OCI-LY1 (cell line): ENCODE results near the gene ZDHHC20.

Source experiments
- H2AFZ ChIP-seq: fragments of 200-600 bp; sonication (generic), shearing (Covaris generic); 2 replicates; pipeline ENCODE4 v1.6.0; 2014; ENCODE audit warnings: antibody characterized with exemption, mild to moderate bottlenecking, low read length
- H3F3A ChIP-seq: fragments of 200-600 bp; sonication (generic), shearing (Covaris generic); 2 replicates; pipeline ENCODE4 v1.6.0; 2014; ENCODE audit warnings: mild to moderate bottlenecking, antibody characterized with exemption, low read length, moderate library complexity; ENCODE audit not compliant: insufficient read depth
- H3K27ac ChIP-seq: fragments of 200-600 bp; sonication (generic); 2 replicates; pipeline ENCODE4 v1.5.1; 2014; ENCODE audit warnings: low read length, mixed run types, mild to moderate bottlenecking, low read depth; ENCODE audit not compliant: poor library complexity, severe bottlenecking
- H3K27me3 ChIP-seq: fragments of 200-600 bp; sonication (generic); 2 replicates; pipeline ENCODE4 v1.6.0; 2014; ENCODE audit warnings: antibody characterized with exemption, mild to moderate bottlenecking, low read length, moderate library complexity; ENCODE audit not compliant: insufficient read depth
- H3K36me3 ChIP-seq: fragments of 200-600 bp; sonication (generic); 2 replicates; pipeline ENCODE4 v1.6.1; 2014; ENCODE audit warnings: mild to moderate bottlenecking, antibody characterized with exemption, low read length, moderate library complexity, mixed read lengths; ENCODE audit not compliant: insufficient read depth
- H3K4me1 ChIP-seq: fragments of 200-600 bp; sonication (generic); 2 replicates; pipeline ENCODE4 v1.5.1; 2014; ENCODE audit warnings: mild to moderate bottlenecking, low read length, moderate library complexity; ENCODE audit not compliant: insufficient read depth, severe bottlenecking
- H3K4me2 ChIP-seq: fragments of 200-600 bp; sonication (generic), shearing (Covaris generic); 2 replicates; pipeline ENCODE4 v1.6.1; 2014; ENCODE audit warnings: low read length
- H3K4me3 ChIP-seq: fragments of 200-600 bp; sonication (generic); 2 replicates; pipeline ENCODE4 v1.5.1; 2014; ENCODE audit warnings: low read length, low read depth, mild to moderate bottlenecking, mixed read lengths; ENCODE audit not compliant: poor library complexity, severe bottlenecking
- H3K79me2 ChIP-seq: fragments of 200-600 bp; shearing (Covaris generic); 2 replicates; pipeline ENCODE4 v1.6.1; 2016; ENCODE audit warnings: mixed run types, low read length, mixed read lengths; ENCODE audit not compliant: insufficient read depth
- H3K9ac ChIP-seq: fragments of 200-600 bp; sonication (generic), shearing (Covaris generic); 2 replicates; pipeline ENCODE4 v1.6.1; 2014; ENCODE audit warnings: mild to moderate bottlenecking, low read length, mixed read lengths
- H3K9me2 ChIP-seq: fragments of 200-600 bp; sonication (generic), shearing (Covaris generic); 2 replicates; pipeline ENCODE4 v1.6.1; 2014; ENCODE audit warnings: low read depth, mild to moderate bottlenecking, low read length, mixed read lengths
- H3K9me3 ChIP-seq: fragments of 200-600 bp; shearing (Covaris generic); 2 replicates; pipeline ENCODE4 v1.6.1; 2014; ENCODE audit warnings: low read length, mixed read lengths
- H4K20me1 ChIP-seq: fragments of 200-600 bp; sonication (generic), shearing (Covaris generic); 2 replicates; pipeline ENCODE4 v1.6.0; 2016; ENCODE audit warnings: mild to moderate bottlenecking, low read length; ENCODE audit not compliant: insufficient read depth
- CTCF ChIP-seq: fragments of 200-600 bp; sonication (generic), shearing (Covaris generic); IDR thresholded peaks from 2 replicates; pipeline ENCODE4 v1.5.1; 2017; ENCODE audit warnings: mild to moderate bottlenecking, antibody characterized with exemption, low read length, moderate library complexity, mixed read lengths
- EZH2 ChIP-seq: fragments of 200-600 bp; sonication (generic), shearing (Covaris generic); IDR thresholded peaks from 2 replicates; pipeline ENCODE4 v1.8.0; 2017; ENCODE audit warnings: borderline replicate concordance, mixed run types, mild to moderate bottlenecking, antibody characterized with exemption, low read length, moderate library complexity, mixed read lengths

The ZDHHC20 gene

GRCh38 chr13:21342699-21343442 lies 116.2 kb downstream of the ZDHHC20 start:
- H3K4me1 ChIP-seq, result peaks cover 8% of the 10 kb centered on the region
- no peak overlapping the region for H3K9ac ChIP-seq
- no peak overlapping the region for H3K27ac ChIP-seq
- no peaks in the 10 kb centered on the region for H3K9me3 ChIP-seq
- H3F3A ChIP-seq, result no peaks in the 10 kb centered on the region
- H2AFZ ChIP-seq, result no peak overlapping the region
- H4K20me1 ChIP-seq, result no peaks in the 10 kb centered on the region
- no peaks in the 10 kb centered on the region for H3K79me2 ChIP-seq
- H3K36me3 ChIP-seq, result no peaks in the 10 kb centered on the region
- H3K4me2 ChIP-seq, result no peak overlapping the region
- no peak for TF ChIP-seq CTCF
- TF ChIP-seq EZH2, result no peak
- no peaks in the 10 kb centered on the region for H3K9me2 ChIP-seq
- no peak overlapping the region for H3K4me3 ChIP-seq
- H3K27me3 ChIP-seq, result 0 out of 2 replicates have a peak, but pooled peaks cover 10% of the 10 kb centered on the region

- Histone ChIP-seq H3K79me2 (no peaks in the 10 kb centered on the region), H3K4me3 (no peak overlapping the region), H3K27me3 (no peaks in the 10 kb centered on the region), H4K20me1 (no peaks in the 10 kb centered on the region), H3K9ac (no peak overlapping the region), H3K4me2 (no peak overlapping the region), H2AFZ (no peak overlapping the region), H3K36me3 (no peaks in the 10 kb centered on the region), H3K9me2 (no peaks in the 10 kb centered on the region), H3K27ac (no peak overlapping the region), H3K9me3 (no peaks in the 10 kb centered on the region), H3K4me1 (peaks cover 8% of the 10 kb centered on the region), H3F3A (no peaks in the 10 kb centered on the region)
- TF ChIP-seq EZH2 (no peak), CTCF (no peak)
Observed at GRCh38 chr13:21341637-21342422, 117.3 kb downstream of the ZDHHC20 start.

GRCh38 chr13:21338639-21339278 lies 120.3 kb downstream of the ZDHHC20 start:
- Histone ChIP-seq H3K9me2 (no peaks in the 10 kb centered on the region), H3K27ac (no peak overlapping the region), H4K20me1 (no peaks in the 10 kb centered on the region), H3K79me2 (no peaks in the 10 kb centered on the region), H3K9me3 (no peaks in the 10 kb centered on the region), H3K4me2 (no peak overlapping the region), H3K27me3 (no peaks in the 10 kb centered on the region; the same call in 1 of the 2 replicates), H3K36me3 (no peaks in the 10 kb centered on the region), H3K4me3 (no peak overlapping the region), H2AFZ (no peak overlapping the region), H3K9ac (no peak overlapping the region), H3K4me1 (no peaks in the 10 kb centered on the region), H3F3A (no peaks in the 10 kb centered on the region)
- TF ChIP-seq CTCF, result no peak
- no peak for TF ChIP-seq EZH2
